Measurements from ENCODE around the gene ELFN1. TPM values are rescaled to one million over a fixed set of nuclear protein-coding genes. Genes with fewer than 3 reads are reported as not detected.

The ELFN1 gene
- polyA plus RNA-seq, 1 donor (not counting 4 experiments of a cell fraction or from before 2014, with no cell fraction given), result 0.03 TPM

DNA sequence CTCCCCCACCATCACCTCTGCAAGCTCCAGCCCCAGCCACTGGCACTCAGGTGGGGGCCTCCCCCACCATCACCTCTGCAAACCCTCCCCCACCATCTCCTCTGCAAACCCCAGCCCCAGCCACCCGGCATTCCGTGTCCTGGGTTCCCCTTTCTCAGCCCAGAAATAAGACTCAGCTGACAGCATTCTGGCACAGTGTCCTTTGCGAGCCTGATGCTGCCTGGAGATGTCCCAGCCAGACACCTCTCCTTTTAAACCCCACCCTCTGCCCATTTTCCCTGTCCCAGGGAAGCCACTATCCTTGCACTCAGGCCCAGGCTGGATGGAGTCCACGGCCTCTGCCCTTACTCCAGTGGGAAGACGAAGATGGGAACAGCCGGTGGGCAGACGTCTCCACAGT lies 49.8 kb downstream of the ELFN1 start:
- Histone ChIP-seq H3K27me3 (ENCODE audit: control insufficient read depth, extremely low read depth, insufficient read depth, low read length) (peaks cover 18% of the 10 kb centered on the region), H3K9me1 (ENCODE audit: control insufficient read depth, extremely low read depth, insufficient read depth, low read length) (no peaks in the 10 kb centered on the region), H3K4me2 (ENCODE audit: control insufficient read depth, extremely low read depth, insufficient read depth, low read depth, low read length) (no peak overlapping the region), H3K27ac (ENCODE audit: control insufficient read depth, insufficient read depth, low read length) (no peak overlapping the region), H4K20me1 (ENCODE audit: control insufficient read depth, extremely low read depth, insufficient read depth, low read length) (no peaks in the 10 kb centered on the region), H3K9ac (ENCODE audit: control insufficient read depth, extremely low read depth, insufficient read depth, low read length) (no peak overlapping the region), H3K9me3 (ENCODE audit: control insufficient read depth, low read depth, low read length) (no peaks in the 10 kb centered on the region), H3K4me3 (ENCODE audit: control insufficient read depth in 2 of 3, extremely low read depth in 1 of 3, insufficient read depth in 2 of 3, low read depth in 1 of 3, low read length in 3 of 3) (no peak overlapping the region), H3K79me2 (ENCODE audit: control insufficient read depth, insufficient read depth, low read length) (no peaks in the 10 kb centered on the region), H2AFZ (ENCODE audit: control insufficient read depth, low read length) (no peak overlapping the region), H3K36me3 (ENCODE audit: control insufficient read depth in 2 of 2, extremely low read depth in 1 of 2, insufficient read depth in 2 of 2, low read length in 2 of 2) (no peaks in the 10 kb centered on the region), H3K4me1 (ENCODE audit: control insufficient read depth, extremely low read depth, insufficient read depth, low read length) (peaks cover 10% of the 10 kb centered on the region)
- FAIRE-seq (no peak), DNase-seq (ENCODE audit: low read depth, low spot score) (no peak)
- TF ChIP-seq EZH2 (IDR thresholded peaks at IDR 0.05; ENCODE audit: low read length), result no peak
- TF ChIP-seq, protein P1, sequence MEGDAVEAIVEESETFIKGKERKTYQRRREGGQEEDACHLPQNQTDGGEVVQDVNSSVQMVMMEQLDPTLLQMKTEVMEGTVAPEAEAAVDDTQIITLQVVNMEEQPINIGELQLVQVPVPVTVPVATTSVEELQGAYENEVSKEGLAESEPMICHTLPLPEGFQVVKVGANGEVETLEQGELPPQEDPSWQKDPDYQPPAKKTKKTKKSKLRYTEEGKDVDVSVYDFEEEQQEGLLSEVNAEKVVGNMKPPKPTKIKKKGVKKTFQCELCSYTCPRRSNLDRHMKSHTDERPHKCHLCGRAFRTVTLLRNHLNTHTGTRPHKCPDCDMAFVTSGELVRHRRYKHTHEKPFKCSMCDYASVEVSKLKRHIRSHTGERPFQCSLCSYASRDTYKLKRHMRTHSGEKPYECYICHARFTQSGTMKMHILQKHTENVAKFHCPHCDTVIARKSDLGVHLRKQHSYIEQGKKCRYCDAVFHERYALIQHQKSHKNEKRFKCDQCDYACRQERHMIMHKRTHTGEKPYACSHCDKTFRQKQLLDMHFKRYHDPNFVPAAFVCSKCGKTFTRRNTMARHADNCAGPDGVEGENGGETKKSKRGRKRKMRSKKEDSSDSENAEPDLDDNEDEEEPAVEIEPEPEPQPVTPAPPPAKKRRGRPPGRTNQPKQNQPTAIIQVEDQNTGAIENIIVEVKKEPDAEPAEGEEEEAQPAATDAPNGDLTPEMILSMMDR (optimal IDR thresholded peaks at IDR 0.05 in 1 of 3, IDR thresholded peaks at IDR 0.05 in 1 of 3, conservative IDR thresholded peaks at IDR 0.05 in 1 of 3; ENCODE audit: extremely low read depth in 1 of 3, insufficient read depth in 2 of 3, low read length in 3 of 3), result no peak
- dilution Hi-C loops (cut with MboI; ENCODE audit: extremely low pct_ligation_motif_present, low sequenced_read_pairs), result no loop called here

- no peak for DNase-seq (ENCODE audit: low read depth, low spot score)
- Histone ChIP-seq H3K4me1 (ENCODE audit: control insufficient read depth, extremely low read depth, insufficient read depth, low read length) (peaks cover 10% of the 10 kb centered on the region), H3K9me1 (ENCODE audit: control insufficient read depth, extremely low read depth, insufficient read depth, low read length) (no peaks in the 10 kb centered on the region), H3K27ac (ENCODE audit: control insufficient read depth, insufficient read depth, low read length) (no peak overlapping the region), H3K4me2 (ENCODE audit: control insufficient read depth, extremely low read depth, insufficient read depth, low read depth, low read length) (no peak overlapping the region), H3K36me3 (ENCODE audit: control insufficient read depth in 2 of 2, extremely low read depth in 1 of 2, insufficient read depth in 2 of 2, low read length in 2 of 2) (no peaks in the 10 kb centered on the region), H2AFZ (ENCODE audit: control insufficient read depth, low read length) (no peak overlapping the region), H3K27me3 (ENCODE audit: control insufficient read depth, extremely low read depth, insufficient read depth, low read length) (peaks cover 22% of the 10 kb centered on the region), H4K20me1 (ENCODE audit: control insufficient read depth, extremely low read depth, insufficient read depth, low read length) (no peaks in the 10 kb centered on the region), H3K4me3 (ENCODE audit: control insufficient read depth in 2 of 3, extremely low read depth in 1 of 3, insufficient read depth in 2 of 3, low read depth in 1 of 3, low read length in 3 of 3) (no peak overlapping the region), H3K9ac (ENCODE audit: control insufficient read depth, extremely low read depth, insufficient read depth, low read length) (no peak overlapping the region), H3K79me2 (ENCODE audit: control insufficient read depth, insufficient read depth, low read length) (no peaks in the 10 kb centered on the region), H3K9me3 (ENCODE audit: control insufficient read depth, low read depth, low read length) (no peaks in the 10 kb centered on the region)
- dilution Hi-C loops (cut with MboI; ENCODE audit: extremely low pct_ligation_motif_present, low sequenced_read_pairs), result no loop called here
- no peak for FAIRE-seq
- TF ChIP-seq EZH2 (IDR thresholded peaks at IDR 0.05; ENCODE audit: low read length), result no peak
- TF ChIP-seq, protein P1 (optimal IDR thresholded peaks at IDR 0.05 in 1 of 3, IDR thresholded peaks at IDR 0.05 in 1 of 3, conservative IDR thresholded peaks at IDR 0.05 in 1 of 3; ENCODE audit: extremely low read depth in 1 of 3, insufficient read depth in 2 of 3, low read length in 3 of 3), result no peak
Observed at GRCh38 chr7:1720326-1720725, 50.2 kb downstream of the ELFN1 start.

Measured in keratinocyte (primary cell).